Epithelial cell of esophagus (primary cell): Measurements from ENCODE around the gene NAA38.
A peak's percentile ranks its signal among the peaks of the same experiment; 100 is the strongest.
"Not testable (repeated sequence)": the region's sequence is repeated elsewhere in the genome, so short reads cannot be mapped to it uniquely, and the experiment has no call there.

Experiments
- DNase-seq: peaks from one replicate; pipeline ENCODE4 v3.0.0; 2010; ENCODE audit warnings: low read depth
- H3K4me3 ChIP-seq: 2 replicates; pipeline ENCODE4 v1.5.1; 2011; ENCODE audit warnings: mild to moderate bottlenecking, low read length, control low read depth
- CTCF ChIP-seq: IDR thresholded peaks from 2 replicates; pipeline ENCODE4 v1.5.1; 2011; ENCODE audit warnings: low read depth, mild to moderate bottlenecking, low read length, control low read depth, inconsistent platforms; ENCODE audit not compliant: insufficient read depth; ENCODE audit errors: missing control alignments

The NAA38 gene

GRCh38 chr17:7811251-7811650 lies 46.1 kb downstream of the NAA38 start:
- H3K4me3 ChIP-seq = no peak overlapping the region
- DNase-seq = no peak
- no peak for TF ChIP-seq CTCF

- H3K4me3 ChIP-seq = not testable (repeated sequence)
- DNase-seq = peak; percentile 52
Observed at GRCh38 chr17:7809791-7810343, 47.5 kb downstream of the NAA38 start.

- no peak for TF ChIP-seq CTCF
Observed at GRCh38 chr17:7809086-7809790, 48.1 kb downstream of the NAA38 start.

GRCh38 chr17:7807206-7807605 lies 50.2 kb downstream of the NAA38 start:
- no peak overlapping the region for H3K4me3 ChIP-seq
- no peak for TF ChIP-seq CTCF
- no peak for DNase-seq

More at GRCh38 chr17:7809086-7809790, 48.1 kb downstream of the NAA38 start:
- DNase-seq = peak; percentile 81
- no peak overlapping the region for H3K4me3 ChIP-seq
